HCT116 (cell line): Measurements from ENCODE around the gene UBTD1. TPM values are rescaled to one million over a fixed set of nuclear protein-coding genes. Genes with fewer than 3 reads are reported as not detected.
A peak's percentile ranks its signal among the peaks of the same experiment; 100 is the strongest.

Experiments
- ATAC-seq: fragments of 200-7000 bp; cut with Tn5 transposase; 2 replicates; pipeline ENCODE4 v1.9.1; 2020; ENCODE audit warnings: mild to moderate bottlenecking, moderate library complexity
- BruUV-seq: library from RNA; stranded (reverse); fragments of 400-500 nt; replicated peaks from 2 replicates; lab custom pipeline; 2021; lab: Mats Ljungman, UMichigan
- CTCF ChIA-PET: fragments of 300-600 bp; sonication (Branson Sonifier 250); formaldehyde crosslinking; loops from one replicate; lab custom pipeline; 2021; ENCODE audit warnings: antibody characterized with exemption; lab: Charles Lee
- POLR2A ChIA-PET: fragments of 300-600, 350-600 bp; sonication (Branson Sonifier 250); formaldehyde crosslinking; loops from one replicate; lab custom pipeline; 2021; ENCODE audit warnings: antibody characterized with exemption; lab: Charles Lee
- RAD21 ChIA-PET, 2 experiments: fragments of 300-600 bp; sonication (Branson Sonifier 250); formaldehyde crosslinking; loops; one replicate each; lab custom pipeline; 2023; ENCODE audit warnings: low total read pairs in 2 of 2; ENCODE audit not compliant: uncharacterized antibody in 2 of 2, unreplicated experiment in 2 of 2, low non-redundant PET in 1 of 2; lab: Charles Lee
- DNase-seq: peaks from one replicate; pipeline ENCODE4 v3.0.0-alpha.2; 2010; ENCODE audit warnings: low read depth, low spot score
- H2AFZ ChIP-seq: fragments of 200-600 bp; shearing (Covaris generic), sonication (generic); 2 replicates; pipeline ENCODE4 v1.6.1; 2017; ENCODE audit warnings: low read depth, mixed run types, mixed read lengths, antibody characterized with exemption, low read length; ENCODE audit not compliant: poor library complexity, severe bottlenecking
- H3K27ac ChIP-seq: 2 replicates; pipeline ENCODE4 v1.5.1; 2012; ENCODE audit warnings: low read depth, low read length
- H3K27me3 ChIP-seq: fragments of 200-600 bp; sonication (generic); 2 replicates; pipeline ENCODE4 v1.6.1; 2016; ENCODE audit warnings: mixed run types, low read length, mixed read lengths; ENCODE audit not compliant: insufficient read depth
- H3K36me3 ChIP-seq, 2 experiments: fragments of 200-500 bp in 1 of 2; fragments of 200-600 bp in 1 of 2; sonication (Bioruptor generic) in 1 of 2; sonication (generic) in 1 of 2; 2 replicates each; pipeline versions ENCODE4 v1.5.1 to v1.6.1; 2014 to 2016; ENCODE audit warnings: low read length in 2 of 2, inconsistent platforms in 1 of 2, mixed read lengths in 1 of 2, mixed run types in 1 of 2; ENCODE audit not compliant: insufficient read depth in 2 of 2, control insufficient read depth in 1 of 2
- H3K4me1 ChIP-seq, 2 experiments: fragments of 200-600 bp in 1 of 2; sonication (generic) in 1 of 2; 2 replicates each; pipeline versions ENCODE4 v1.5.1 to v1.6.1; 2012 to 2017; ENCODE audit warnings: low read length in 2 of 2, inconsistent platforms in 1 of 2, mild to moderate bottlenecking in 1 of 2, mixed read lengths in 1 of 2, mixed run types in 1 of 2, moderate library complexity in 1 of 2; ENCODE audit not compliant: insufficient read depth in 2 of 2, control insufficient read depth in 1 of 2
- H3K4me2 ChIP-seq: fragments of 200-600 bp; sonication (generic); 2 replicates; pipeline ENCODE4 v1.6.1; 2017; ENCODE audit warnings: mixed run types, low read length, mixed read lengths
- H3K4me3 ChIP-seq, 2 experiments: fragments of 200-600 bp in 1 of 2; sonication (generic) in 1 of 2; replicated peaks in 1 of 2; 2 replicates each; pipeline ENCODE4 v1.5.1; 2011 to 2016; ENCODE audit warnings: low read length in 2 of 2, control low read depth in 1 of 2, low read depth in 1 of 2, mild to moderate bottlenecking in 1 of 2, mixed read lengths in 1 of 2, mixed run types in 1 of 2
- H3K79me2 ChIP-seq: fragments of 200-600 bp; sonication (generic); 2 replicates; pipeline ENCODE4 v1.6.1; 2017; ENCODE audit warnings: mild to moderate bottlenecking, mixed run types, low read length, moderate library complexity, mixed read lengths; ENCODE audit not compliant: insufficient read depth
- H3K9ac ChIP-seq: fragments of 200-600 bp; sonication (generic); 2 replicates; pipeline ENCODE4 v1.6.1; 2016; ENCODE audit warnings: low read length, mixed read lengths
- H3K9me2 ChIP-seq: fragments of 200-600 bp; sonication (generic), shearing (Covaris generic); 2 replicates; pipeline ENCODE4 v1.6.1; 2017; ENCODE audit warnings: mixed run types, mild to moderate bottlenecking, moderate library complexity; ENCODE audit not compliant: insufficient read depth
- H3K9me3 ChIP-seq, 2 experiments: fragments of 200-500 bp in 1 of 2; fragments of 200-600 bp in 1 of 2; sonication (Bioruptor generic) in 1 of 2; sonication (generic) in 1 of 2; 2 replicates each; pipeline ENCODE4 v1.6.1; 2014 to 2017; ENCODE audit warnings: low read length in 2 of 2, mixed read lengths in 2 of 2, inconsistent platforms in 1 of 2, low read depth in 1 of 2, mild to moderate bottlenecking in 1 of 2, mixed run types in 1 of 2, moderate library complexity in 1 of 2; ENCODE audit not compliant: control insufficient read depth in 1 of 2, insufficient read depth in 1 of 2
- H4K20me1 ChIP-seq: fragments of 200-600 bp; sonication (generic), shearing (Covaris generic); 2 replicates; pipeline ENCODE4 v1.6.1; 2017; ENCODE audit warnings: mixed run types, mild to moderate bottlenecking, moderate library complexity; ENCODE audit not compliant: insufficient read depth
- CBX3 ChIP-seq: IDR thresholded peaks from 2 replicates; pipeline ENCODE4 v1.6.1; 2012; ENCODE audit warnings: low read depth
- EGR1 ChIP-seq: IDR thresholded peaks from 2 replicates; pipeline ENCODE4 v1.6.1; 2012; ENCODE audit warnings: low read depth
- ELF1 ChIP-seq: IDR thresholded peaks from 2 replicates; pipeline ENCODE4 v1.6.1; 2012; ENCODE audit warnings: low read depth, borderline replicate concordance
- MAX ChIP-seq: IDR thresholded peaks from 2 replicates; pipeline ENCODE4 v1.6.1; 2012
- POLR2A ChIP-seq: IDR thresholded peaks from 2 replicates; pipeline ENCODE4 v1.7.0; 2011; ENCODE audit warnings: borderline replicate concordance; ENCODE audit not compliant: insufficient read depth, insufficient read length; ENCODE audit errors: extremely low read depth
- POLR2AphosphoS5 ChIP-seq: IDR thresholded peaks from 2 replicates; pipeline ENCODE4 v1.6.1; 2011; ENCODE audit warnings: mild to moderate bottlenecking, low read depth, low read length, moderate library complexity
- SIN3A ChIP-seq: IDR thresholded peaks from 2 replicates; pipeline ENCODE4 v1.6.1; 2012; ENCODE audit warnings: low read depth
- SRF ChIP-seq: IDR thresholded peaks from 2 replicates; pipeline ENCODE4 v1.6.1; 2012; ENCODE audit warnings: low read depth
- YY1 ChIP-seq: IDR thresholded peaks from 2 replicates; pipeline ENCODE4 v1.6.1; 2011; ENCODE audit warnings: low read length, low read depth, moderate library complexity, mild to moderate bottlenecking; ENCODE audit not compliant: insufficient replicate concordance; ENCODE audit errors: extremely low read depth
- intact Hi-C: fragments of 100-400 bp; cut with micrococcal nuclease; formaldehyde crosslinking; loops from 2 replicates; pipeline ENCODE4 v1.10.0; 2022
- total RNA-seq: library from RNA; stranded (reverse); gene quantifications from one replicate; pipeline ENCODE4 v1.2.1, GENCODE V29; 2021; ENCODE audit not compliant: unreplicated experiment

UBTD1 gene
- total RNA-seq, 1 experiment from 2014 or later, result 12.8 TPM

GRCh38 chr10:97497572-97498075 is 1.1 kb upstream of the UBTD1 start:
- H2AFZ ChIP-seq, result no peak overlapping the region
- CTCF ChIA-PET, result interaction anchor here (0.6 kb wide), 1 partner anchor 215 kb away, joined by 5 read pairs; no protein-coding TSS in a partner anchor
- peak; percentile 58 for TF ChIP-seq POLR2A
- TF ChIP-seq SRF, result no peak
- peak; percentile 56; the same call in 1 of the 2 replicates for TF ChIP-seq POLR2AphosphoS5
- no peak; the same call in 1 of the 2 replicates for TF ChIP-seq CBX3
- TF ChIP-seq EGR1, result no peak
- TF ChIP-seq ELF1, result no peak
- TF ChIP-seq SIN3A, result peak; percentile 91
- TF ChIP-seq YY1, result peak; percentile 84
- peak; percentile 94 for TF ChIP-seq MAX
- TF ChIP-seq, all 23 proteins: peak for 5
- Histone ChIP-seq H3K36me3 (no peaks in the 10 kb centered on the region; a peak in 1 of 4 replicates), H4K20me1 (no peaks in the 10 kb centered on the region), H3K4me1 (peaks cover 9 to 17% of the 10 kb centered on the region in 2 experiments; a peak in 3 of 4 replicates), H3K27me3 (no peaks in the 10 kb centered on the region), H3K4me3 (peak overlapping the region; percentile 81 to 96), H3K9me3 (no peaks in the 10 kb centered on the region), H3K9ac (peak overlapping the region; percentile 94), H3K4me2 (peak overlapping the region; percentile 81), H3K9me2 (no peaks in the 10 kb centered on the region), H3K27ac (peak overlapping the region; percentile 94), H3K79me2 (peaks cover 54% of the 10 kb centered on the region)
- DNase-seq (peak; percentile 69), ATAC-seq (peak; percentile 61)
- RAD21 ChIA-PET, result no interaction called here
- POLR2A ChIA-PET, result interaction anchor here (0.8 kb wide), 1 partner anchor 21 kb away, joined by 4 read pairs; no protein-coding TSS in a partner anchor
- intact Hi-C loops, result loop anchor here (2.0 to 5.0 kb wide), 2 partner anchors 45 to 50 kb away; partner anchors contain the start of genes EXOSC1 and ZDHHC16
- TSS peak; percentile 57 for BruUV-seq
